GM19351 (cell line): ENCODE data around the gene FLYWCH1.
"Not testable (repeated sequence)": the region's sequence is repeated elsewhere in the genome, so short reads cannot be mapped to it uniquely, and the experiment has no call there.

ENCODE experiments used
- ATAC-seq: cut with Tn5 transposase; IDR thresholded peaks from one replicate; pipeline ENCODE4 v1.9.1; 2021; ENCODE audit warnings: mild to moderate bottlenecking, moderate library complexity; ENCODE audit not compliant: unreplicated experiment

FLYWCH1 gene

GRCh38 chr16:2926650-2926999 lies 14.9 kb downstream of the FLYWCH1 start:
- ATAC-seq: no peak

- ATAC-seq: no peak
Observed at GRCh38 chr16:2927010-2927646, 15.4 kb downstream of the FLYWCH1 start.

- not testable (repeated sequence) for ATAC-seq
Observed at GRCh38 chr16:2928151-2928550, 16.4 kb downstream of the FLYWCH1 start.

DNA sequence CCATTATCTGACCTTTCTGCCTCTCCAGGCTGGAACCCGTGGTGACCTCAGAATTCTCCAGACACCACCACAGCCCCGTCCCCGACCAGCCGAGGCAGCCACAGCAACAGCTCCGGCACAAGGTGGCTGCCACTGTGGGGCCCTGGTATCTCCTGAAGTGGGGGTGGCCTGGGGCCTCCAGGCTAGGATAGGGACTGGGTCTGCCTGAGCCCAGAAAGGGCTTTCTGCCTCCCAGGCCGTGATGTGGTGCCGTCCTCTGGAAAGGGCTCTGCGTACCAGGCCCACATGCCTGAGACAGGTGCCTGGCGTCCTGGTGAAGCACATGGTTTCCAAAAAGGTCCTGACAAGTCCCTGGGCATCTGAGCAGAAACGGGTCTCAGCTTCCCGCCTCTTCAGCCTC lies 17.1 kb downstream of the FLYWCH1 start:
- ATAC-seq: no peak

DNA sequence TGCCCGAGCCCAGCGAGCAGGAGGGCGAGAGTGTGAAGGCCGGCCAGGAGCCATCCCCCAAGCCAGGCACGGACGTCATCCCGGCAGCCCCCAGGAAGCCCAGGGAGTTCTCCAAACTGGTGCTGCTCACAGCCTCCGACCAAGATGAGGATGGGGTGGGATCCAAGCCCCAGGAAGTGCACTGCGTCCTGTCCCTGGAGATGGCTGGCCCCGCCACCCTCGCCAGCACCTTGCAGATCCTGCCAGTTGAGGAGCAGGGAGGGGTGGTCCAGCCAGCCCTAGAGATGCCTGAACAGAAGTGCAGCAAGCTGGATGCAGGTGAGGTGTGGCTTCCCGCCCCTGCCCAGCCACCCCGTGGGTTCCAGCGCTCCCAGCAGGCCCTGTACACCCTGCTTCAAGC lies 18.0 kb downstream of the FLYWCH1 start:
- no peak for ATAC-seq

DNA sequence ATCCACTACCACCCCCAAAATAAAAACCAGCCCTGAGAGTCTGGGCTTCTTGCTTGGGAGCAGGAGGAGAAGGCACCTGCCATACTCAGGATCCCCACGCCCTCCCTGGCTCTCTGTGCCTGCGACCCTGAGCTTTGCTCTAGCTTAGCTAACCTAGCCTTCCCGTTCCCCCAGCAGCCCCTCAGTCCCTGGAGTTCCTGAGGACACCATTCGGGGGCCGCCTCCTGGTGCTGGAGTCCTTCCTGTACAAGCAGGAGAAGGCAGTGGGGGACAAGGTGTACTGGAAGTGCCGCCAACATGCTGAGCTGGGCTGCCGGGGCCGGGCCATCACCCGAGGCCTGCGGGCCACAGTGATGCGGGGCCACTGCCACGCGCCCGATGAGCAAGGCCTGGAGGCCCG lies 18.5 kb downstream of the FLYWCH1 start:
- no peak for ATAC-seq

GRCh38 chr16:2931231-2931914 lies 19.6 kb downstream of the FLYWCH1 start:
- ATAC-seq: not testable (repeated sequence)

DNA sequence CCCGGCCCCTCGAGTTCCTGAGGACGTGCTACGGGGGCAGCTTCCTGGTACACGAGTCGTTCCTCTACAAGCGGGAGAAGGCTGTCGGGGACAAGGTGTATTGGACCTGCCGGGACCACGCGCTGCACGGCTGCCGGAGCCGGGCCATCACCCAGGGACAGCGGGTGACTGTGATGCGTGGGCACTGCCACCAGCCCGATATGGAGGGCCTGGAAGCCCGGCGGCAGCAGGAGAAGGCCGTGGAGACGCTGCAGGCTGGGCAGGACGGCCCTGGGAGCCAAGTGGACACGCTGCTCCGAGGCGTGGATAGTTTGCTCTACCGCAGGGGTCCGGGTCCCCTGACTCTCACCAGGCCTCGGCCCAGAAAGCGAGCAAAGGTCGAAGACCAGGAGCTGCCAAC lies 21.4 kb downstream of the FLYWCH1 start:
- no peak for ATAC-seq

- no peak for ATAC-seq
Observed at GRCh38 chr16:2933701-2934100, 22.0 kb downstream of the FLYWCH1 start.

- ATAC-seq: no peak
Observed at GRCh38 chr16:2934450-2934849, 22.7 kb downstream of the FLYWCH1 start.

- ATAC-seq: no peak
Observed at GRCh38 chr16:2936436-2937011, 24.8 kb downstream of the FLYWCH1 start.

- no peak for ATAC-seq
Observed at GRCh38 chr16:2937170-2937569, 25.4 kb downstream of the FLYWCH1 start.

DNA sequence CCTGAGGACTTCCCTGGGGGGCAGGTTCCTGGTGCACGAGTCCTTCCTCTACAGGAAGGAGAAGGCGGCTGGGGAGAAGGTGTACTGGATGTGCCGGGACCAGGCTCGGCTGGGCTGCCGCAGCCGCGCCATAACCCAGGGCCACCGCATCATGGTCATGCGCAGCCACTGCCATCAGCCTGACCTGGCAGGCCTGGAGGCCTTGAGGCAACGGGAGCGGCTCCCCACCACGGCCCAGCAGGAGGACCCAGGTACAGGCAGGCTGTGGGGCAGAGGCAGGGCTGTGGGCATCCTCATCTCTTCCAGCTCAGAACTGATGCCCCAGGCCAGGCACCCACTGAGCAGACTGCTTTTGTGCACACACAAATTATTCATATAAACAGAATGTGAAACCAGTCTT lies 26.5 kb downstream of the FLYWCH1 start:
- ATAC-seq: no peak

DNA sequence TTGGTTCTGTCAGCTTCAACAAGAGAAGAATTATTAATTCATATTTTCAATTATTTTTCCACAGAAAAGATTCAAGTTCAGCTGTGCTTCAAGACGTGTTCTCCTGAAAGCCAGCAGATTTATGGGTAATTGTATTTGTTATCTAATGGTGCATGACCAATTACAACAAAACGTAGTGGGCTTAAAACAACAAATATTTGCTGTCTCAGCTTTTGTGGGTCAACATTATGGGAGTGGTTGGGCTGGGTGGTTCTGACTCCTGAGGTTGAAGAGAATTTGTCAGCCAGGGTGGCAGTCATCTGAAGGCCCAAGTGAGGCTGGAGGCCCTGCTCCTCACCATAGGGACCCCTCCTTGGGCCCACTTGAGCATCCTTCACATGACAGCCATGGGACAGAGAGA lies 28.2 kb downstream of the FLYWCH1 start:
- no peak for ATAC-seq

DNA sequence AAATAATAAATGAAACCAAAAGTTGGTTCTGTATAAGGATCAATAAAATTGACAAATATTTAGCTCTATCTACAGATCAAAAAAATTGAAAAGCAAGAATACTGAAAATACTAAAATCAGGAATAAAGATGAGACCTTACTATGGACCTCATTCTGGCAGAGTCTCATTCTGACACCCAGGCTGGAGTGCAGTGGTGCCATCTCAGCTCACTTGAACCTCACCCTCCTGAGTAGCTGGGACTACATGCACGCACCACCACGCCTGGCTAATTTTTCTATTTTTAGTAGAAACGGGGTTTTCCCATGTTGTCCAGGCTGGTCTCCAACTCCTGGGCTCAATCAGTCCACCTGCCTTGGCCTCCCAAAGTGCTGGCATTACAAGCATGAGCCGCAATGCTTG lies 30.3 kb downstream of the FLYWCH1 start:
- ATAC-seq: no peak

- ATAC-seq: not testable (repeated sequence)
Observed at GRCh38 chr16:2943716-2944115, 32.0 kb downstream of the FLYWCH1 start.

GRCh38 chr16:2946649-2947048 lies 34.9 kb downstream of the FLYWCH1 start:
- no peak for ATAC-seq

DNA sequence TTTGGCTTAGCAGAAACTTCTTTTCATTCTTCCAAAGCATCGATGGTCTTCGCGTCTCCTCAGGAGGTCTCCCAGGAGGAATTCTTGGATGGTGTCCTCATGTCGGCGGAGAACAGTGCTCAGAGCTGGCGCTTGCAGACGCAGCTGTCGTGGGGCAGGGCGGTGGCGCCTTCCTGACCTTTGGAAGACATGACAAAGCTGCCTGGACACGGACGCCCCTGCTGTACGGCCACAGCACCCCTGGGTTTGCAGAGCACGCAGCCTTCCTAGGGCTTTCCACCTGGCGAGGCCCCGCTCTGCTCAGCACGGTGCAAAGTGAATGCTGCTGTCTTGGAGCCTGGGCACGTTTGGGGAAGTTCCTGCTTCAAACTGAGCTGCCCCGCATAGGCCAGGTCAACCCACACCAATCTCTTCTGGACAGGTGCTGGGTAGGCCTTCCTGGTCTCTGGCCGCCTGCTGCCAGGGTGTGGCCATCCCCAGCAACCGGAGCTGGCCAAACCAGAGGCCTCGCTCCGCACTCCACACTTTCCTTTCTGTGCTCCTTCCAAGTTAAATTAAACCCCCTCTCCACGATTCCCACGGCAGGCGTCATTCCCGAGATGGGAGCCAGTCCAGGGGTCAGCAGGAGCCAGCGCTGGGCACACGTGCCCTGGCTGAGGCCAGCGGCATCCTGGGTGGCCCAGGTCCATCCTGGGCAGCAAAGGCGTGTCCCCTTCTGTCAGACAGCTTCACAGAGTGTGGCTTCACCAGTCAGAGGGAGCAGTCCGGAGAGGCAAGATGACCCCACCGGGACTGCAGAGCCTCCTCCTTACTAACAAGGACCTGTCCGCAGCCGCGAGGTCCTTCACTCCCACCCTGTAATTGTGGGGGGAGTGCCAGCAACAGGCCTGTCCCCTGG lies 37.3 kb downstream of the FLYWCH1 start:
- no peak for ATAC-seq

- no peak for ATAC-seq
Observed at GRCh38 chr16:2949705-2950352, 38.1 kb downstream of the FLYWCH1 start.

GRCh38 chr16:2950353-2950724 lies 38.6 kb downstream of the FLYWCH1 start:
- ATAC-seq: no peak

GRCh38 chr16:2950773-2951172 lies 39.0 kb downstream of the FLYWCH1 start:
- ATAC-seq: no peak
